G401 (cell line): Measurements from ENCODE around the gene C11orf68. TPM values are rescaled to one million over a fixed set of nuclear protein-coding genes. Genes with fewer than 3 reads are reported as not detected.

Experiments used
- total RNA-seq: library from RNA; depleted of rRNA; stranded (reverse); fragments of >200 nt; shearing (Covaris generic); gene quantifications from 2 replicates; pipeline ENCODE4 v1.2.3, GENCODE V29; 2014; rRNA removed

C11orf68 gene
- total RNA-seq, 1 experiment from 2014 or later, result 17.2 TPM

Other genes with a start within 250 kb of the C11orf68 start
- 66.3 and 71.4 TPM in 2 replicates for gene KAT5, start 206.8 kb downstream of the C11orf68 start, total RNA-seq
- gene RNASEH2C, start 198.3 kb downstream of the C11orf68 start, total RNA-seq, result 86.2 and 132 TPM in 2 replicates
- 15.7 and 20.6 TPM in 2 replicates for gene AP5B1, start 138.1 kb downstream of the C11orf68 start, total RNA-seq
- not detected in 2 replicates for gene OVOL1, start 132.0 kb downstream of the C11orf68 start, total RNA-seq
- gene SNX32, start 85.1 kb downstream of the C11orf68 start, total RNA-seq, result not detected in 2 replicates
- 1,273 and 1,592 TPM in 2 replicates for gene CFL1, start 60.9 kb downstream of the C11orf68 start, total RNA-seq
- 61.8 and 70.4 TPM in 2 replicates for gene MUS81, start 58.6 kb downstream of the C11orf68 start, total RNA-seq
- gene EFEMP2, start 46.3 kb downstream of the C11orf68 start, total RNA-seq, result 35.8 and 38.2 TPM in 2 replicates
- gene CTSW, start 39.2 kb downstream of the C11orf68 start, total RNA-seq, result not detected in 2 replicates
- gene FIBP, start 30.6 kb downstream of the C11orf68 start, total RNA-seq, result 79.3 and 89.3 TPM in 2 replicates
- 180 and 212 TPM in 2 replicates for gene CCDC85B, start 28.4 kb downstream of the C11orf68 start, total RNA-seq
- 23.6 and 30.8 TPM in 2 replicates for gene FOSL1, start 18.7 kb downstream of the C11orf68 start, total RNA-seq
- gene DRAP1, start 364 bp upstream of the C11orf68 start, total RNA-seq, result 174 and 179 TPM in 2 replicates
- gene TSGA10IP, start 26.4 kb upstream of the C11orf68 start, total RNA-seq, result not detected in 2 replicates
- 49.0 and 73.1 TPM in 2 replicates for gene SART1, start 42.7 kb upstream of the C11orf68 start, total RNA-seq
- 15.6 and 29.9 TPM in 2 replicates for gene EIF1AD, start 83.1 kb upstream of the C11orf68 start, total RNA-seq
- gene BANF1, start 83.4 kb upstream of the C11orf68 start, total RNA-seq, result 291 and 355 TPM in 2 replicates
- gene CST6, start 92.9 kb upstream of the C11orf68 start, total RNA-seq, result not detected in 2 replicates
- gene CATSPER1, start 107.4 kb upstream of the C11orf68 start, total RNA-seq, result not detected in 2 replicates
- not detected in 2 replicates for gene GAL3ST3, start 130.1 kb upstream of the C11orf68 start, total RNA-seq
- 264 TPM in 2 replicates for gene SF3B2, start 133.3 kb upstream of the C11orf68 start, total RNA-seq
- 10.5 and 23.2 TPM in 2 replicates for gene PACS1, start 151.2 kb upstream of the C11orf68 start, total RNA-seq